AG04450 (cell line): ENCODE data around the gene KLRC3. TPM values are rescaled to one million over a fixed set of nuclear protein-coding genes. Genes with fewer than 3 reads are reported as not detected.
"Not testable (repeated sequence)": the region's sequence is repeated elsewhere in the genome, so short reads cannot be mapped to it uniquely, and the experiment has no call there.

Experiments
- CTCF ChIA-PET: fragments of 300-600, 350-600 bp; formaldehyde crosslinking; extraction: SDS; loops from one replicate; lab custom pipeline; 2022; ENCODE audit warnings: antibody characterized with exemption, inconsistent platforms; lab: Charles Lee
- POLR2A ChIA-PET: fragments of 350-600 bp; formaldehyde crosslinking; extraction: SDS; loops from one replicate; lab custom pipeline; 2021; ENCODE audit warnings: antibody characterized with exemption, inconsistent platforms; lab: Yijun Ruan, JAX
- DNase-seq: peaks from one replicate; pipeline ENCODE4 v3.0.0-alpha.2; 2011; ENCODE audit warnings: low read depth, low spot score
- H3K27ac ChIP-seq: one replicate; pipeline ENCODE4 v1.5.1; 2012; ENCODE audit warnings: low read depth, low read length, control low read depth
- H3K27me3 ChIP-seq: one replicate; pipeline ENCODE4 v1.6.0; 2012; ENCODE audit warnings: low read length; ENCODE audit not compliant: control insufficient read depth, insufficient read depth
- H3K4me3 ChIP-seq: 2 replicates; pipeline ENCODE4 v1.5.1; 2011; ENCODE audit warnings: mild to moderate bottlenecking, low read depth, low read length, control low read depth
- H3K9me3 ChIP-seq: 2 replicates; pipeline ENCODE4 v1.5.1; 2012; ENCODE audit warnings: low read length; ENCODE audit not compliant: control insufficient read depth, insufficient read depth
- polyA plus RNA-seq: library from polyadenylated mRNA; depleted of rRNA; stranded (reverse); fragments of >200 nt; gene quantifications from 2 replicates; pipeline ENCODE4 v1.2.3, GENCODE V29; 2011
- TF ChIP-seq, protein P1 (sequence below): IDR thresholded peaks from 2 replicates; pipeline ENCODE4 v1.5.1; 2011; ENCODE audit warnings: low read depth, low read length, control low read depth, inconsistent platforms

The KLRC3 gene
- polyA plus RNA-seq, 1 experiment, result not detected

DNA sequence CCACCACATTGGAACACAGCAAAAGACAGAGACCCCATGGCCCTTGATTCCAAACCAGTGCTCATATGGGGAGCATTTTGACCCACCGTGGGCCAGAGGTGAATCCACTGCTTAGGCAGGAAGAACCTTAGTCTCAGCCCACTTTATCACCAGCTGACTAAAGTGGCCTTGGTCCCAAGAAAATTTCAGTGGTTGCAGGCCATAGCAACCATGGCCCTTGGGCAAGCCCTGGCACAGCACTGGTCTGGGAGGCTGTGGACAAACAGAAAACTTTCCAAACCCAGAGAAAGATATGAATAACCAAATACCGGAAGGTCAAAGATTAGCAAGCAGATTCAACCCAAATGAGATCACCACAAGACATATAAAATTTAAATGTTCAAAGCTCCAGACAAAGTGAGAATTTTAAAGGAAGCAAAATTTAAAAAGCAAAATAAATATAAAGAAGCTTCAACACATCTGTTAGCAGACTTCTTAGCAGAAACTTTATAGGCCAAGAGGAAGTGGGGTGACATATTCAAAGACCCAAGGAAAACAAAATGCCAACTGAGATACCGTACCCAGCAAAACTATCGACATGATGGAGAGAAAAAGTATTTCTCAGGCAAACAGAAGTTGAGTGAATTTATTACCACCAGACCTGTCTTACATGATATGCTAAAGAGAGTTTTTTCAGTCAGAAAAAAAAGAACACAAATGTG lies 38.3 kb downstream of the KLRC3 start:
- no peaks in the 10 kb centered on the region for H3K9me3 ChIP-seq
- ChIA-PET POLR2A (no interaction called here), CTCF (no interaction called here)
- no peak overlapping the region for H3K4me3 ChIP-seq
- no peak for DNase-seq
- no peak overlapping the region for H3K27ac ChIP-seq
- no peaks in the 10 kb centered on the region for H3K27me3 ChIP-seq
- TF ChIP-seq, protein P1, sequence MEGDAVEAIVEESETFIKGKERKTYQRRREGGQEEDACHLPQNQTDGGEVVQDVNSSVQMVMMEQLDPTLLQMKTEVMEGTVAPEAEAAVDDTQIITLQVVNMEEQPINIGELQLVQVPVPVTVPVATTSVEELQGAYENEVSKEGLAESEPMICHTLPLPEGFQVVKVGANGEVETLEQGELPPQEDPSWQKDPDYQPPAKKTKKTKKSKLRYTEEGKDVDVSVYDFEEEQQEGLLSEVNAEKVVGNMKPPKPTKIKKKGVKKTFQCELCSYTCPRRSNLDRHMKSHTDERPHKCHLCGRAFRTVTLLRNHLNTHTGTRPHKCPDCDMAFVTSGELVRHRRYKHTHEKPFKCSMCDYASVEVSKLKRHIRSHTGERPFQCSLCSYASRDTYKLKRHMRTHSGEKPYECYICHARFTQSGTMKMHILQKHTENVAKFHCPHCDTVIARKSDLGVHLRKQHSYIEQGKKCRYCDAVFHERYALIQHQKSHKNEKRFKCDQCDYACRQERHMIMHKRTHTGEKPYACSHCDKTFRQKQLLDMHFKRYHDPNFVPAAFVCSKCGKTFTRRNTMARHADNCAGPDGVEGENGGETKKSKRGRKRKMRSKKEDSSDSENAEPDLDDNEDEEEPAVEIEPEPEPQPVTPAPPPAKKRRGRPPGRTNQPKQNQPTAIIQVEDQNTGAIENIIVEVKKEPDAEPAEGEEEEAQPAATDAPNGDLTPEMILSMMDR, result no peak

DNA sequence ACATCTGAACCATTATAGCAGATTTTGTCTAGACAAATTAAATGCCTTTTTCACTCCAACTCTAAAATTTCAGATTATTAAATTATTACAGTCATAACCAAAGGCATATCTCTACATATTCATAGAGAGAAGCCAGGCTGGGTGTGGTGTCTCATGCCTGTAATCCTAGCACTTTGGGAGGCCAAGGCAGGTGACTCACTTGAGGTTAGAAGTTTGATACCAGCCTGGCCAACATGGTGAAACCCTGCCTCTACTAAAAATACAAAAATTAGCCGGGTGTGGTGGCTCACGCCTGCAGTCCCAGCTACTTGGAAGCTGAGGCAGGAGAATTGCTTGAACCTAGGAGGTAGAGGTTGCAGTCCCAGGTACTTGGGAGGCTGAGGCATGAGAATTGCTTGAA lies 41.7 kb downstream of the KLRC3 start:
- CTCF ChIA-PET, H3K27me3 ChIP-seq, POLR2A ChIA-PET, DNase-seq, H3K27ac ChIP-seq, H3K9me3 ChIP-seq, H3K4me3 ChIP-seq: not testable (repeated sequence)

DNA sequence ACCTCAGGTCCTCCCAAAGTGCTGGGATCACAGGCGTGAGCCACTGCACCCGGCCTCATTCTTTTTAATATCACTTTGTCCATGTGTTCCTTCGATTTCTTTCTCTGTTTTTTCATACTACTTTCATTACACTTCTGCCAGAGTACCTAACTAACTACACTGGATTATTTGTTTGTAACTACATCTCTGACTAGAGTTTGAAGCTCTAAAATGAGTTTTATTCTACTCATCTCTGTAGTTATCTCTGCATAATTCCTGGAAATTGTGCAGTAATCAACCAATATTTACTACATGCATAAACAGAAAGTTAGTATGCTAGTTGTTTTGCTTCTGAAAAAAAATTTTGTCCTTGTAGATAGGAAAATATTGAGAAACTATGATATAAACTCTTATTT lies 45.8 kb downstream of the KLRC3 start:
- POLR2A ChIA-PET, result no interaction called here
- H3K27ac ChIP-seq, result no peak overlapping the region
- TF ChIP-seq, protein P1, result no peak
- H3K4me3 ChIP-seq, result no peak overlapping the region
- CTCF ChIA-PET, result interaction anchor here (1.5 kb wide), 1 partner anchor 11 kb away, joined by 3 read pairs; no protein-coding TSS in a partner anchor
- H3K27me3 ChIP-seq, result no peaks in the 10 kb centered on the region
- no peaks in the 10 kb centered on the region for H3K9me3 ChIP-seq
- no peak for DNase-seq

DNA sequence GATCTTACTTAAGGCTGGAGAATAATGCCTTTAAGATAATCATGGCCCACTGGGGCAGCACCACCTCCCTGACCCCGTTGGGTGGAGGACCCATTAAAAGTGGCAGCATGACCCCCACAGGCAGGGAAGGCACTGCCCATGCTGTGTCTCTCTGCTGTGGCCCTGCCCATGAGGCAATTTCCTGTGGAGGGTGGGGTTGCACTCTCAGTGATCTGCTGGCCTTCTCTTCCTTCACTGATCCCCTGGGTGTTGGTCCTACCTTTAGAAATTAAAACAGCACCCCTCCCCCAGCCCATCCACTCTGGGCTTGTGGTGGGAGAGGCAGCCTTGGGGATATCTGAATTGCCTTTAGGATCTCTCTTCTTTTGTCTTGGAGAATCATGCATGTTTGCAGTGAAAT lies 47.8 kb downstream of the KLRC3 start:
- TF ChIP-seq, protein P1, result no peak

DNA sequence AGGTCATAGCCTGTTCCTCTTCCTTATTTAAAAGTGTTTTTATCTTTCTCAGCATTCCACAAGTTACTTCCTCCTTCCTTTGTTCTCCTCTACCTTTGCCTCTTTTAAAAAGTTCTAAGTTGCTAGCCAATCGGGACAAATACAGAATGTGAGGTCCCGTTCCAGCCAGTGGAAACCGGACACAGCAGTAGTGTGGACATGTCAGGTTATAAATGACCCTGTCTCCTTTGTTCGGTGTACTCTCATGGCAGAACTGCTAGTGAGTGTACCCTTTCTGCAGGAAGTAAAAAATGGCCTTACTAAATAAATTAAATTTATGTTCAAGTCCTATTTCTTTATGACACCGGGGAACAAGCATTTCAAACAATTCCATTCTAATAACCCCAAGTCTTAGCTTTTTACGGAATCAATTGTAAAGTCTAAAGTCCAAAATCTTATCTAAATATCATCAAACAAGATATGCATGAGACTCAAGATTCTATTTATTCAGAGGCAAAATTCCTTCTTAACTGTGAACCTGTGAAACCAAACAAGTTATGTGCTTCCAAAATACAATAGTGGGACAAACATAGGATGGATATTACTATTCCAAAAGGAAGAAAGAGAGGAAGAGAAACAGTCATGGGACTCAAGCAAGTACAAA lies 48.4 kb downstream of the KLRC3 start:
- H3K27me3 ChIP-seq, H3K27ac ChIP-seq, H3K4me3 ChIP-seq, DNase-seq, H3K9me3 ChIP-seq, POLR2A ChIA-PET, CTCF ChIA-PET: not testable (repeated sequence)

More for the DNA sequence above, 47.8 kb downstream of the KLRC3 start:
- no peak for DNase-seq
- Histone ChIP-seq H3K9me3 (peaks cover 5% of the 10 kb centered on the region), H3K27me3 (no peaks in the 10 kb centered on the region), H3K4me3 (no peak overlapping the region), H3K27ac (no peak overlapping the region)
- ChIA-PET CTCF (no interaction called here), POLR2A (no interaction called here)
